ENCODE data around the gene APLP1.

- TF ChIP-seq CTCF (IDR thresholded peaks at IDR 0.05) = no peak
- TF ChIP-seq ZFX (IDR thresholded peaks at IDR 0.05; ENCODE audit: borderline replicate concordance) = no peak
Measured at GRCh38 chr19:35904311-35905068, 36.1 kb downstream of the APLP1 start.
